HEK293 (cell line): ENCODE results near the gene TTLL11.

Experiments used
- CTCF ChIA-PET: fragments of 350-600 bp; formaldehyde crosslinking; extraction: SDS; loops from one replicate; lab custom pipeline; 2021; ENCODE audit warnings: antibody characterized with exemption; lab: Yijun Ruan, JAX
- POLR2A ChIA-PET: fragments of 300-600 bp; formaldehyde crosslinking; extraction: SDS; loops from one replicate; lab custom pipeline; 2020; ENCODE audit warnings: antibody characterized with exemption, inconsistent platforms; lab: Yijun Ruan, JAX
- H3K27ac ChIP-seq: fragments of 200-500 bp; sonication (Bioruptor generic); 2 replicates; pipeline ENCODE4 v1.5.1; 2014; ENCODE audit warnings: low read depth, low read length, control low read depth, inconsistent platforms; ENCODE audit errors: extremely low read depth
- H3K36me3 ChIP-seq, 2 experiments: fragments of 200-500 bp in 1 of 2; sonication (Bioruptor generic) in 1 of 2; 1 replicate in 1 of 2; 2 replicates in 1 of 2; pipeline ENCODE4 v1.5.1; 2014 to 2017; ENCODE audit warnings: inconsistent platforms in 2 of 2, low read length in 2 of 2; ENCODE audit not compliant: control insufficient read depth in 2 of 2, insufficient read depth in 1 of 2
- H3K4me1 ChIP-seq: fragments of 200-500 bp; sonication (Bioruptor generic); 2 replicates; pipeline ENCODE4 v1.5.1; 2014; ENCODE audit warnings: mild to moderate bottlenecking, low read length, inconsistent platforms; ENCODE audit not compliant: control insufficient read depth, insufficient read depth
- H3K4me3 ChIP-seq: 2 replicates; pipeline ENCODE4 v1.5.1; 2011; ENCODE audit warnings: low read depth, mild to moderate bottlenecking, control low read depth, low read length, moderate library complexity
- H3K9me3 ChIP-seq: fragments of 200-500 bp; sonication (Bioruptor generic); 2 replicates; pipeline ENCODE4 v1.5.1; 2014; ENCODE audit warnings: low read depth, low read length, inconsistent platforms; ENCODE audit not compliant: control insufficient read depth, insufficient read depth
- ATF2 ChIP-seq: fragments of 450-650 bp; formaldehyde crosslinking; IDR thresholded peaks from 2 replicates; pipeline ENCODE4 v1.5.1; 2016; ENCODE audit warnings: missing biosample characterization, missing genetic modification characterization, low read depth
- ELK4 ChIP-seq: IDR thresholded peaks from 2 replicates; pipeline ENCODE4 v1.6.1; 2011; ENCODE audit warnings: mild to moderate bottlenecking, low read depth, low read length, borderline replicate concordance
- KLF1 ChIP-seq: fragments of 450-650 bp; formaldehyde crosslinking; IDR thresholded peaks from 2 replicates; pipeline ENCODE4 v1.5.1; 2016; ENCODE audit warnings: missing biosample characterization, missing genetic modification characterization
- MZF1 ChIP-seq: fragments of 450-650 bp; formaldehyde crosslinking; IDR thresholded peaks from 2 replicates; pipeline ENCODE4 v1.5.1; 2017; ENCODE audit warnings: missing biosample characterization, missing genetic modification characterization, borderline replicate concordance
- ZBTB1 ChIP-seq: fragments of 450-650 bp; formaldehyde crosslinking; IDR thresholded peaks from 2 replicates; pipeline ENCODE4 v1.5.1; 2016; ENCODE audit warnings: missing biosample characterization, missing genetic modification characterization
- ZBTB8A ChIP-seq: fragments of 450-650 bp; formaldehyde crosslinking; IDR thresholded peaks from 2 replicates; pipeline ENCODE4 v1.5.1; 2016; ENCODE audit warnings: missing biosample characterization, missing genetic modification characterization
- ZEB2 ChIP-seq: fragments of 450-650 bp; formaldehyde crosslinking; IDR thresholded peaks from 2 replicates; pipeline ENCODE4 v1.5.1; 2016; ENCODE audit warnings: missing biosample characterization, missing genetic modification characterization
- ZNF114 ChIP-seq: fragments of 450-650 bp; formaldehyde crosslinking; IDR thresholded peaks from 2 replicates; pipeline ENCODE4 v1.5.0; 2017; ENCODE audit warnings: missing biosample characterization, missing genetic modification characterization
- ZNF16 ChIP-seq: fragments of 450-650 bp; formaldehyde crosslinking; IDR thresholded peaks from 2 replicates; pipeline ENCODE4 v1.5.1; 2016; ENCODE audit warnings: low read depth, missing biosample characterization, missing genetic modification characterization
- ZNF211 ChIP-seq: fragments of 450-650 bp; formaldehyde crosslinking; IDR thresholded peaks from 2 replicates; pipeline ENCODE4 v1.5.1; 2016; ENCODE audit warnings: low read depth, missing biosample characterization, missing genetic modification characterization
- ZNF292 ChIP-seq: fragments of 450-650 bp; formaldehyde crosslinking; IDR thresholded peaks from 2 replicates; pipeline ENCODE4 v1.5.1; 2016; ENCODE audit warnings: low read depth, missing biosample characterization, missing genetic modification characterization, borderline replicate concordance
- ZNF391 ChIP-seq: fragments of 450-650 bp; formaldehyde crosslinking; IDR thresholded peaks from 2 replicates; pipeline ENCODE4 v1.5.1; 2016; ENCODE audit warnings: low read depth, missing biosample characterization, missing genetic modification characterization, borderline replicate concordance
- ZNF488 ChIP-seq: fragments of 450-650 bp; formaldehyde crosslinking; IDR thresholded peaks from 2 replicates; pipeline ENCODE4 v1.5.1; 2016; ENCODE audit warnings: missing biosample characterization, missing genetic modification characterization
- ZNF501 ChIP-seq: fragments of 450-650 bp; formaldehyde crosslinking; IDR thresholded peaks from 2 replicates; pipeline ENCODE4 v1.5.1; 2016; ENCODE audit warnings: missing biosample characterization, missing genetic modification characterization
- ZNF560 ChIP-seq: fragments of 450-650 bp; formaldehyde crosslinking; IDR thresholded peaks from 2 replicates; pipeline ENCODE4 v1.5.1; 2017; ENCODE audit warnings: missing biosample characterization, missing genetic modification characterization, borderline replicate concordance
- ZNF580 ChIP-seq: fragments of 450-650 bp; formaldehyde crosslinking; IDR thresholded peaks from 2 replicates; pipeline ENCODE4 v1.5.1; 2016; ENCODE audit warnings: missing biosample characterization, missing genetic modification characterization
- ZNF596 ChIP-seq: fragments of 450-650 bp; IDR thresholded peaks from 2 replicates; pipeline ENCODE4 v1.5.0; 2018; ENCODE audit warnings: missing biosample characterization, mild to moderate bottlenecking, missing genetic modification characterization, moderate library complexity
- ZNF670 ChIP-seq: fragments of 450-650 bp; formaldehyde crosslinking; IDR thresholded peaks from 2 replicates; pipeline ENCODE4 v1.5.1; 2016; ENCODE audit warnings: missing biosample characterization, missing genetic modification characterization, low read depth
- ZNF747 ChIP-seq: fragments of 450-650 bp; formaldehyde crosslinking; IDR thresholded peaks from 2 replicates; pipeline ENCODE4 v1.5.1; 2016; ENCODE audit warnings: missing biosample characterization, missing genetic modification characterization
- ZSCAN30 ChIP-seq: fragments of 450-650 bp; IDR thresholded peaks from 2 replicates; pipeline ENCODE4 v1.5.1; 2018; ENCODE audit warnings: missing biosample characterization, mild to moderate bottlenecking, missing genetic modification characterization, moderate library complexity
- TF ChIP-seq, protein P1 (sequence below): fragments of 450-650 bp; formaldehyde crosslinking; optimal IDR thresholded peaks from 2 replicates; pipeline ENCODE3; 2016; ENCODE audit warnings: missing biosample characterization, mild to moderate bottlenecking, missing genetic modification characterization

The TTLL11 gene

GRCh38 chr9:121800376-121800775 is 292.7 kb downstream of the TTLL11 start:
- H3K9me3 ChIP-seq = no peaks in the 10 kb centered on the region
- ChIA-PET POLR2A (no interaction called here), CTCF (interaction anchor here (0.6 kb wide), 1 partner anchor 48 kb away, joined by 7 read pairs; no protein-coding TSS in a partner anchor)
- H3K4me3 ChIP-seq = no peak overlapping the region
- no peak for TF ChIP-seq ZNF391 (tag by site-specific recombination)
- TF ChIP-seq ZNF16 = no peak
- TF ChIP-seq ZNF747 (tag by site-specific recombination) = no peak
- TF ChIP-seq ZNF292 = no peak
- no peak for TF ChIP-seq ZEB2 (tag by site-specific recombination)
- no peak for TF ChIP-seq ZNF488 (tag by site-specific recombination)
- no peak for TF ChIP-seq ZNF560 (tag by site-specific recombination)
- no peak for TF ChIP-seq ZBTB1 (tag by site-specific recombination)
- no peak for TF ChIP-seq ZNF114
- TF ChIP-seq ZNF501 (tag by site-specific recombination) = no peak
- no peak for TF ChIP-seq ZNF211 (tag by site-specific recombination)
- TF ChIP-seq ELK4 = no peak
- TF ChIP-seq ZSCAN30 = no peak
- TF ChIP-seq ZBTB8A (tag by site-specific recombination) = no peak
- TF ChIP-seq, protein P1, sequence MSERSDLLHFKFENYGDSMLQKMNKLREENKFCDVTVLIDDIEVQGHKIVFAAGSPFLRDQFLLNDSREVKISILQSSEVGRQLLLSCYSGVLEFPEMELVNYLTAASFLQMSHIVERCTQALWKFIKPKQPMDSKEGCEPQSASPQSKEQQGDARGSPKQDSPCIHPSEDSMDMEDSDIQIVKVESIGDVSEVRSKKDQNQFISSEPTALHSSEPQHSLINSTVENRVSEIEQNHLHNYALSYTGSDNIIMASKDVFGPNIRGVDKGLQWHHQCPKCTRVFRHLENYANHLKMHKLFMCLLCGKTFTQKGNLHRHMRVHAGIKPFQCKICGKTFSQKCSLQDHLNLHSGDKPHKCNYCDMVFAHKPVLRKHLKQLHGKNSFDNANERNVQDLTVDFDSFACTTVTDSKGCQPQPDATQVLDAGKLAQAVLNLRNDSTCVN (tag by site-specific recombination) = no peak
- no peak for TF ChIP-seq ZNF670
- TF ChIP-seq ZNF580 (tag by site-specific recombination) = no peak
- TF ChIP-seq KLF1 = no peak
- no peak for TF ChIP-seq ZNF596 (tag by site-specific recombination)
- no peaks in the 10 kb centered on the region for H3K36me3 ChIP-seq
- no peak overlapping the region for H3K27ac ChIP-seq
- no peaks in the 10 kb centered on the region for H3K4me1 ChIP-seq

- no peak overlapping the region for H3K4me3 ChIP-seq
- no peaks in the 10 kb centered on the region for H3K4me1 ChIP-seq
- H3K36me3 ChIP-seq = no peaks in the 10 kb centered on the region
- H3K27ac ChIP-seq = no peak overlapping the region
- POLR2A ChIA-PET = no interaction called here
- CTCF ChIA-PET = no interaction called here
- H3K9me3 ChIP-seq = no peaks in the 10 kb centered on the region
- no peak for TF ChIP-seq MZF1 (tag by site-specific recombination)
- no peak for TF ChIP-seq ATF2
These were observed 294.2 kb downstream of the TTLL11 start for GRCh38 chr9:121798941-121799340.
